Activated naive CD8-positive, alpha-beta T cell treated with anti-CD3 and anti-CD28 coated beads, Interleukin-2, amount 10 ng/mL, durations not matched to agents 7 days and 5 days (primary cell): ENCODE results near the gene STING1. TPM values are rescaled to one million over a fixed set of nuclear protein-coding genes. Genes with fewer than 3 reads are reported as not detected.

Source experiments
- ATAC-seq: fragments of 150-1000 bp; cut with Tn5 transposase; one replicate; pipeline ENCODE4 v1.10.0; 2021; ENCODE audit warnings: low read depth, moderate library complexity
- POLR2A ChIA-PET: fragments of 350-600 bp; sonication (Branson Sonifier 250); formaldehyde crosslinking; loops from one replicate; lab custom pipeline; 2021; ENCODE audit warnings: antibody characterized with exemption; lab: Charles Lee
- DNase-seq: peaks from one replicate; pipeline ENCODE4 v3.0.0; 2021
- H3K27ac Mint-ChIP-seq: one replicate; pipeline ENCODE4 v1.8.0; 2022; ENCODE audit warnings: mild to moderate bottlenecking, mixed read lengths
- H3K27me3 Mint-ChIP-seq: one replicate; pipeline ENCODE4 v1.8.0; 2022; ENCODE audit warnings: mild to moderate bottlenecking, moderate library complexity, mixed read lengths
- H3K36me3 Mint-ChIP-seq: one replicate; pipeline ENCODE4 v1.8.0; 2021; ENCODE audit warnings: mild to moderate bottlenecking, mixed read lengths
- H3K4me1 Mint-ChIP-seq: one replicate; pipeline ENCODE4 v1.8.0; 2021; ENCODE audit warnings: mixed read lengths
- H3K4me3 Mint-ChIP-seq: one replicate; pipeline ENCODE4 v1.8.0; 2022; ENCODE audit warnings: mild to moderate bottlenecking, moderate library complexity, mixed read lengths
- H3K9me3 Mint-ChIP-seq: one replicate; pipeline ENCODE4 v1.8.0; 2021; ENCODE audit warnings: mixed read lengths
- total RNA-seq, 2 experiments: library from RNA; stranded (reverse); gene quantifications; one replicate each; pipeline ENCODE4 v1.2.3, GENCODE V29; 2021

STING1 gene
- total RNA-seq, 2 experiments from 2014 or later: 63.6 to 68.4 TPM

DNA sequence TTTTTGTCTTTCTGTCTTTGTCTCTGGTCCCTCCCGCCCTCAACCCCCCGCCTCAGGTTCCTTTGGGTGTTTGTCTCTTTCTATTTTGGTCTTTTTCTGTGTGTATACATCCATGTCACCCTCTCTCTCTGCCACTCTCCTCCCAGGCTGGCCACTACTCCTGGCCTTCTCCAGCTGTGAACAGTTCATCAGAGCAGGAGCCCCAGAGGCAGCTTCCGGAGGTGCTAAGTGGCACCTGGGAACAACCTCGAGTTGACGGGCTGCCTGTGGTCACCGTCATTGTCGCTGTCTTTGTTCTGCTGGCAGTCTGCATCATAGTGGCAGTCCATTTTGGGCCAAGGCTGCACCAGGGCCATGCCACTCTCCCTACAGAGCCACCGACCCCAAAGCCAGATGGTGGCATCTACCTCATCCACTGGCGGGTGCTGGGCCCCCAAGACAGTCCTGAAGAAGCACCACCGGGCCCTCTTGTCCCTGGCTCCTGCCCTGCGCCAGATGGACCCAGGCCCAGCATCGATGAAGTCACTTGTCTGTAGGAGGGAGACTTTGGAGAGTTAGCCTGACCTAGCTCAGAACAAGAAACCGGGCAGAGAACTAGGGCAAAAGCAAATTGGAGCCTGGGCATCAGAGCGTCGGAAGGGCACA is 10.1 kb downstream of the STING1 start:
- Mint-ChIP-seq H3K4me1 (peaks cover 57% of the 10 kb centered on the region), H3K27ac (peak overlapping the region; percentile 78), H3K4me3 (peak overlapping the region; percentile 64), H3K27me3 (peaks cover 2% of the 10 kb centered on the region), H3K36me3 (peaks cover 12% of the 10 kb centered on the region), H3K9me3 (no peaks in the 10 kb centered on the region)
- no peak for ATAC-seq
- POLR2A ChIA-PET: interaction anchor here (0.5 to 2.1 kb wide), 3 partner anchors 10 to 99 kb away, joined by 3 to 11 read pairs (median 4); partner anchors contain the start of gene STING1
- DNase-seq: no peak

DNA sequence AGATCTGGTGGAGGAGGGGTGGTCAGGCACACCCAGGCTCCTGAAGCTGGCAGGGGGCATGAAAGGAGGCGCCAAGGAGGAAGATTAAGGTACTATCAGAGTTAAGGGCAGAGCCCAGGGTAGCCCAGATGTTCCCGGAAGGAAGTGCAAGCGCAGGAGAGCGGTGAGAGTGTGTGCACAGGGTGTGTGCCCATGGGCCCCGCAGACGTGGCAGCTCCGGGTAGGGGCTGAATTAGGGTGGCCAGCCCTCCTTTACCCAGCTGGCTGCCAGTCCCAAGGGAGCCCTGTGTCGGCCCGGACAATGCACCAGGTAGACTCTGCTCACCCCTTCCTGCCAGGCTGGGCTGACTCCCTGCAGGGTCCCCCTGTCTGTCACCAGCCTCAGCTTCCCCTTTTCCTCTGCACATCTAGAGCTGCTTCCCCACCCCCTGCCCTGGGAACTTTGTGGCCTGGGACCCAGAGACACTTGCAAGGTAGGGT is 11.7 kb downstream of the STING1 start, which contains the start of gene SMIM33:
SMIM33 (plus strand) TSS at position 184 of the 480 bp plus-strand sequence; CDS start at position 302, 118 bp downstream.
- H3K27me3 Mint-ChIP-seq: peaks cover 2% of the 10 kb centered on the region
- ATAC-seq: peak; percentile 77
- H3K4me1 Mint-ChIP-seq: peaks cover 52% of the 10 kb centered on the region
- peaks cover 12% of the 10 kb centered on the region for H3K36me3 Mint-ChIP-seq
- no peaks in the 10 kb centered on the region for H3K9me3 Mint-ChIP-seq
- peak within 1 kb of the TSS; percentile 93 for H3K4me3 Mint-ChIP-seq
- H3K27ac Mint-ChIP-seq: peak within 1 kb of the TSS; percentile 98
- POLR2A ChIA-PET: interaction anchor here (0.7 to 2.1 kb wide), 6 partner anchors 11 to 79 kb away, joined by 3 to 26 read pairs (median 8); partner anchors contain the start of genes DNAJC18 and STING1
- DNase-seq: peak; percentile 64

DNA sequence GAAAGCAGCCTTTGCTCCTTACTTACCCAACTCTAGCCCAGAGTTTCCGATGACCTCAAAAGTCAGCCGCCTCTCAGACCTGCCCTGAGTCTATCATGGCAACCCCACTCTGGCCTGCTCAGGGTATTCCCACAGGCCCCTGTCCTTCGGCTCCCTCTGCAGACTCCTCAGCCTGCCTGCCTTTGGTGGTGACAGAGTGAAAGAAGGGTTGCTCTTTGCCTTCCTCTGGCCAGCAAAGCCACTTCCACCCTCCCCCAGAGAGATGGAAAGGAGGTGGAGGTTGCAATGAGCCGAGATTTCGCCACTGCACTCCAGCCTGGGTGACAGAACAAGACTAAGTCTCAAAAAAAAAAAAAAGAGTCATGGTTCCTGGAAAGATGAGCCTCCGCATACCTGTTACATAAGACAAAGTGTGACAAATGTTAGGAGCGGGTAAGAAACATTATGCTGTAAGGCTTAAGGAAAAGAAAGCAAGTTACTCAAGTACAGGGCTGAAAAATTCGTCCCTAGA is 14.1 kb downstream of the STING1 start:
- ATAC-seq: peak; percentile 30
- Mint-ChIP-seq H3K27ac (peak overlapping the region; percentile 20), H3K4me1 (peaks cover 37% of the 10 kb centered on the region), H3K36me3 (no peaks in the 10 kb centered on the region), H3K9me3 (no peaks in the 10 kb centered on the region), H3K27me3 (peaks cover 12% of the 10 kb centered on the region), H3K4me3 (peak overlapping the region; percentile 21)
- POLR2A ChIA-PET: no interaction called here
- no peak for DNase-seq

GRCh38 chr5:139462586-139463276 is 19.8 kb downstream of the STING1 start, which contains the start of gene ECSCR:
Gene ECSCR, minus strand, starts transcription at chr5:139462743. Its CDS starts 73 bp downstream, at chr5:139462670.
- H3K4me3 Mint-ChIP-seq: no peak within 1 kb of the TSS

DNA sequence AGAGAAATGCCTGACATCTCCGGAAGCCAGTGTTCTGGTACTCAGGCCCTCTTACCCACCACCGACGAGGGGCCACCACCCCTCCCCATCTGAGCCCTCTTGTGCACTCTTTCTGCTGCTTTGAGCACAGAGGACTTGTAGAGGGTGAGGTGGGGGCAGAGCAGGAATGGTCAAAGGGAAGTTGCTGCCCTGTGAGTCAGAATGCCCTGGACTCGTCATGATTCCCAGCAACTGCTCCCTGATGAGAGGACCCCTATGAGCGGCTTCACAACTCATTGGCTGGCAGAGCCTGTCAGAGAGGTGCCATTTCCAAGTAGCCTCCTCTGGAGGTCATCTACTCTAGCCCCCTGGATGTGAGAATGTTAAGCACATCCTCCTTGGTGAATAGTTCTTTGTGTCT is 20.9 kb downstream of the STING1 start:
- Mint-ChIP-seq H3K4me3 (no peak overlapping the region), H3K36me3 (no peaks in the 10 kb centered on the region), H3K27me3 (peaks cover 20% of the 10 kb centered on the region), H3K4me1 (peaks cover 28% of the 10 kb centered on the region), H3K27ac (no peak overlapping the region), H3K9me3 (no peaks in the 10 kb centered on the region)
- DNase-seq (no peak), ATAC-seq (no peak)
- POLR2A ChIA-PET: interaction anchor here (1.1 kb wide), 1 partner anchor 13 kb away, joined by 4 read pairs; no protein-coding TSS in a partner anchor

More at GRCh38 chr5:139462586-139463276, 19.8 kb downstream of the STING1 start, which contains the start of gene ECSCR:
- DNase-seq (no peak), ATAC-seq (no peak)
- H3K27me3 Mint-ChIP-seq: peaks cover 20% of the 10 kb centered on the region
- H3K27ac Mint-ChIP-seq: no peak within 1 kb of the TSS
- H3K36me3 Mint-ChIP-seq: no peaks in the 10 kb centered on the region
- POLR2A ChIA-PET: no interaction called here
- H3K4me1 Mint-ChIP-seq: peaks cover 20% of the 10 kb centered on the region
- no peaks in the 10 kb centered on the region for H3K9me3 Mint-ChIP-seq

GRCh38 chr5:139461176-139461575 is 21.4 kb downstream of the STING1 start:
- Mint-ChIP-seq H3K4me3 (no peak overlapping the region), H3K36me3 (no peaks in the 10 kb centered on the region), H3K4me1 (peaks cover 32% of the 10 kb centered on the region), H3K27ac (no peak overlapping the region), H3K27me3 (peaks cover 20% of the 10 kb centered on the region), H3K9me3 (no peaks in the 10 kb centered on the region)
- DNase-seq: no peak
- POLR2A ChIA-PET: interaction anchor here (1.1 to 2.4 kb wide), 2 partner anchors 9 to 14 kb away, joined by 4 to 8 read pairs; partner anchors contain the start of gene SMIM33
- ATAC-seq: no peak

DNA sequence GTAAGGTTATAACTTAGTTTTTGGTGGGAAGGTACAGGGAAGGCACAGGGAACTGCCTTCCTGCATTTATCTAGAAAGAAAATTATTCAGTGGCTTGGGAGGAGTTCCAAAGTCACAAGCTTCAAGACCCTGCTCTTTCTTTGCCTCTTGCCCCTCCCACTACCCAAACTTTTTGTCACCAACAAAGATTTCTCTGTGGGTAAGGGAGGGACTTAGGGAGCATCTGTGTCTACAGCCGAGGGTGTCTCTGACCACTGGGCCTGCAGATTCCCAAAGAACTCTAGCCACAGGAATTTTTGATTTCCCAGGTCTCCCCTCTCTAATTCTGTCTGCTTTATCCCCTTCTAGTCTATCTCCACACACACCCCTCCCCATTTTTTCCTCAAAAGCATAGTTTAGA is 22.1 kb downstream of the STING1 start:
- H3K4me3 Mint-ChIP-seq: no peak overlapping the region
- peaks cover 20% of the 10 kb centered on the region for H3K27me3 Mint-ChIP-seq
- DNase-seq: no peak
- peaks cover 32% of the 10 kb centered on the region for H3K4me1 Mint-ChIP-seq
- no peaks in the 10 kb centered on the region for H3K9me3 Mint-ChIP-seq
- POLR2A ChIA-PET: interaction anchor here (2.4 kb wide), 1 partner anchor 10 kb away, joined by 8 read pairs; the partner anchor contains the start of gene SMIM33
- H3K27ac Mint-ChIP-seq: peak overlapping the region; percentile 30
- ATAC-seq: no peak
- H3K36me3 Mint-ChIP-seq: no peaks in the 10 kb centered on the region

DNA sequence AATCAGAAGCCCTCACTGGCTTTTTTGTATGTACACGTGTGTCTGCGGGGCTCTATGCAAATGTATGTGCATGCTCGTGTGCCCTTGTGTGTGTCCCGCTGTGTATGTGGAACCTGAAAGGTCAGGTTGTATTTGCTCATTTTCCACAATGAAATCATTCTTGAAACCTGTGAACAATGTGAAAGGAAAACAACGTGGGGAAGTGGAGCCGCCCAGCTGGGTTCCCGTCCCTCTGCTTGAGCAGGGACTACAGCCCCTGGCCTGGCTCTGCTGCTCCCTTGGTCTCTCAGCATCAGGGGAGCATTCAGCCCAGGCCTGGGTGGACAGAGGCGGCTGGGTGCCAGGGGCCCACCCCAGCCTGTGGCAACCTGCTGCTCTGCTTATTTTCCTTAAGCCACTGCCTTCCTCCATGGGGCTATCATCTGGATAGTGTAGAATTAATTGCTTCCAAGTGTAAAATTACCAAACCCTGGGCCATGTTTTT is 23.1 kb downstream of the STING1 start:
- POLR2A ChIA-PET: interaction anchor here (1.5 to 2.6 kb wide), 5 partner anchors 11 to 37 kb away, joined by 3 to 19 read pairs (median 8); partner anchors contain the start of genes DNAJC18, SMIM33 and STING1
- DNase-seq (no peak), ATAC-seq (no peak)
- Mint-ChIP-seq H3K4me1 (peaks cover 34% of the 10 kb centered on the region), H3K27me3 (peaks cover 16% of the 10 kb centered on the region), H3K36me3 (no peaks in the 10 kb centered on the region), H3K4me3 (no peak overlapping the region), H3K27ac (peak overlapping the region; percentile 56), H3K9me3 (no peaks in the 10 kb centered on the region)

- H3K27me3 Mint-ChIP-seq: peaks cover 12% of the 10 kb centered on the region
- H3K27ac Mint-ChIP-seq: peak overlapping the region; percentile 87
- ATAC-seq: peak; percentile 96
- no peaks in the 10 kb centered on the region for H3K9me3 Mint-ChIP-seq
- H3K4me3 Mint-ChIP-seq: peak overlapping the region; percentile 69
- no peaks in the 10 kb centered on the region for H3K36me3 Mint-ChIP-seq
- POLR2A ChIA-PET: interaction anchor here (0.7 to 2.6 kb wide), 12 partner anchors 11 to 971 kb away, joined by 3 to 19 read pairs (median 6); partner anchors contain the start of genes DNAJC18, SMIM33 and STING1
- peak; percentile 65 for DNase-seq
- H3K4me1 Mint-ChIP-seq: peaks cover 40% of the 10 kb centered on the region
Measured at GRCh38 chr5:139458580-139459407, 23.8 kb downstream of the STING1 start.

- DNase-seq: peak; percentile 53
- Mint-ChIP-seq H3K27me3 (peaks cover 6% of the 10 kb centered on the region), H3K9me3 (no peaks in the 10 kb centered on the region), H3K27ac (peak overlapping the region; percentile 75), H3K4me3 (peak overlapping the region; percentile 54), H3K36me3 (no peaks in the 10 kb centered on the region), H3K4me1 (peaks cover 43% of the 10 kb centered on the region)
- POLR2A ChIA-PET: interaction anchor here (0.6 to 2.6 kb wide), 12 partner anchors 8 to 972 kb away, joined by 3 to 19 read pairs (median 4); partner anchors contain the start of genes DNAJC18, SMIM33 and STING1
- no peak for ATAC-seq
Measured at GRCh38 chr5:139457653-139458306, 24.8 kb downstream of the STING1 start.

DNA sequence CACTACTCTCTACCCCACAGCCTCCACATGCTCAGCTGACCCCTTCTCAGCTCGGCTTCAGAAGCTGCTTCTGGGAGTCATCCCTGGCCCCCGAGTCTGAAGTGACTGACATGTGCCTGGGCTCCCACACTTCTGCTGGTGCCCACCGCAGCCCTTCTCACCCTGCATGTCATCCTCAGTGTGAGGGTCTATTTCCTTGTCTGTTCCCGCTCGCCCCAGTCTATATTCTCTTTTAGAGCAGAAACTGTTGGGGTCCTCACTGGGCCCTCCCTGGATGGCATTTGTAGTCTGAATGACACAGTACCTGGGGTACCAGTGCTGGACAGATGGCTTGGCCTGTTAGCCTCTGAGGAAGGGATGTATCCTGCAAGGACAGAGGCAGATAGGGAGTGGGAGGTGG is 25.3 kb downstream of the STING1 start:
- no peak for DNase-seq
- POLR2A ChIA-PET: interaction anchor here (0.6 to 2.6 kb wide), 5 partner anchors 14 to 254 kb away, joined by 3 to 19 read pairs (median 10); partner anchors contain the start of genes DNAJC18, SMIM33 and STING1
- no peak overlapping the region for H3K4me3 Mint-ChIP-seq
- no peaks in the 10 kb centered on the region for H3K36me3 Mint-ChIP-seq
- peak overlapping the region; percentile 75 for H3K27ac Mint-ChIP-seq
- no peaks in the 10 kb centered on the region for H3K9me3 Mint-ChIP-seq
- peaks cover 3% of the 10 kb centered on the region for H3K27me3 Mint-ChIP-seq
- ATAC-seq: no peak
- H3K4me1 Mint-ChIP-seq: peaks cover 43% of the 10 kb centered on the region
